SU-DHL-6 (cell line): ENCODE results near the gene BANK1.

Experiments
- H2AFZ ChIP-seq: fragments of 200-600 bp; sonication (generic); 2 replicates; pipeline ENCODE4 v1.6.1; 2014; ENCODE audit warnings: low read depth, mild to moderate bottlenecking, moderate library complexity, mixed read lengths, antibody characterized with exemption, low read length; ENCODE audit not compliant: severe bottlenecking
- H3F3A ChIP-seq: fragments of 200-600 bp; shearing (Covaris generic); 2 replicates; pipeline ENCODE4 v1.6.0; 2016; ENCODE audit warnings: antibody characterized with exemption, mild to moderate bottlenecking; ENCODE audit not compliant: insufficient read depth
- H3K27ac ChIP-seq: fragments of 200-600 bp; sonication (generic); 2 replicates; pipeline ENCODE4 v1.5.1; 2016; ENCODE audit warnings: low read depth, mild to moderate bottlenecking, low read length, moderate library complexity, mixed read lengths
- H3K27me3 ChIP-seq: fragments of 200-600 bp; sonication (generic), shearing (Covaris generic); 2 replicates; pipeline ENCODE4 v1.6.0; 2014; ENCODE audit warnings: mild to moderate bottlenecking, low read length
- H3K36me3 ChIP-seq: fragments of 200-600 bp; sonication (generic); 2 replicates; pipeline ENCODE4 v1.6.1; 2014; ENCODE audit warnings: mild to moderate bottlenecking, low read length, mixed read lengths
- H3K4me2 ChIP-seq: fragments of 300-600, 200-600 bp; shearing (Covaris generic), sonication (generic); 2 replicates; pipeline ENCODE4 v1.6.0; 2014; ENCODE audit warnings: low read length, low read depth, mild to moderate bottlenecking; ENCODE audit not compliant: poor library complexity, severe bottlenecking
- H3K4me3 ChIP-seq: fragments of 200-600 bp; sonication (generic); 2 replicates; pipeline ENCODE4 v1.5.1; 2014; ENCODE audit warnings: antibody characterized with exemption, low read length, mild to moderate bottlenecking, mixed read lengths; ENCODE audit not compliant: insufficient read depth, poor library complexity, severe bottlenecking
- H3K79me2 ChIP-seq: fragments of 200-600 bp; sonication (generic); 2 replicates; pipeline ENCODE4 v1.6.1; 2014; ENCODE audit warnings: mild to moderate bottlenecking, low read length, moderate library complexity; ENCODE audit not compliant: insufficient read depth
- H3K9ac ChIP-seq: fragments of 200-600 bp; sonication (generic); 2 replicates; pipeline ENCODE4 v1.7.0; 2014; ENCODE audit warnings: mild to moderate bottlenecking, low read length
- H3K9me2 ChIP-seq: fragments of 200-600 bp; sonication (generic); replicated peaks from 2 replicates; pipeline ENCODE4 v1.6.1; 2014; ENCODE audit warnings: low read length; ENCODE audit not compliant: insufficient read depth
- H3K9me3 ChIP-seq: fragments of 200-600 bp; sonication (generic); 2 replicates; pipeline ENCODE4 v1.6.1; 2014; ENCODE audit warnings: low read length, mixed read lengths; ENCODE audit not compliant: insufficient read depth
- H4K20me1 ChIP-seq: fragments of 200-600 bp; sonication (generic); 2 replicates; pipeline ENCODE4 v1.6.1; 2014; ENCODE audit warnings: low read depth, mild to moderate bottlenecking, antibody characterized with exemption, low read length, moderate library complexity, mixed read lengths
- CTCF ChIP-seq: fragments of 200-600 bp; sonication (generic); IDR thresholded peaks from one replicate; pipeline ENCODE4 v1.5.1; 2017; ENCODE audit warnings: antibody characterized with exemption, mild to moderate bottlenecking, low read length, moderate library complexity; ENCODE audit not compliant: insufficient read depth, poor library complexity, severe bottlenecking
- EZH2phosphoT487 ChIP-seq: fragments of 200-600 bp; sonication (generic), shearing (Covaris generic); conservative IDR thresholded peaks from 2 replicates; pipeline ENCODE4 v1.6.1; 2018; ENCODE audit warnings: mild to moderate bottlenecking, antibody characterized with exemption, low read length, moderate library complexity, mixed read lengths

The BANK1 gene

GRCh38 chr4:101785486-101785885 lies 5.0 kb upstream of the BANK1 start:
- H3K9me3 ChIP-seq, result no peaks in the 10 kb centered on the region
- no peak overlapping the region for H3K4me3 ChIP-seq
- no peaks in the 10 kb centered on the region for H3K79me2 ChIP-seq
- H4K20me1 ChIP-seq, result no peaks in the 10 kb centered on the region
- H3K4me2 ChIP-seq, result no peak overlapping the region
- H3K9me2 ChIP-seq, result no peaks in the 10 kb centered on the region
- no peaks in the 10 kb centered on the region for H3K27me3 ChIP-seq
- H2AFZ ChIP-seq, result no peak overlapping the region
- H3K36me3 ChIP-seq, result no peaks in the 10 kb centered on the region
- H3K27ac ChIP-seq, result no peak overlapping the region
- H3K9ac ChIP-seq, result no peak overlapping the region
- no peaks in the 10 kb centered on the region for H3F3A ChIP-seq
- no peak for TF ChIP-seq EZH2phosphoT487
- TF ChIP-seq CTCF, result no peak

DNA sequence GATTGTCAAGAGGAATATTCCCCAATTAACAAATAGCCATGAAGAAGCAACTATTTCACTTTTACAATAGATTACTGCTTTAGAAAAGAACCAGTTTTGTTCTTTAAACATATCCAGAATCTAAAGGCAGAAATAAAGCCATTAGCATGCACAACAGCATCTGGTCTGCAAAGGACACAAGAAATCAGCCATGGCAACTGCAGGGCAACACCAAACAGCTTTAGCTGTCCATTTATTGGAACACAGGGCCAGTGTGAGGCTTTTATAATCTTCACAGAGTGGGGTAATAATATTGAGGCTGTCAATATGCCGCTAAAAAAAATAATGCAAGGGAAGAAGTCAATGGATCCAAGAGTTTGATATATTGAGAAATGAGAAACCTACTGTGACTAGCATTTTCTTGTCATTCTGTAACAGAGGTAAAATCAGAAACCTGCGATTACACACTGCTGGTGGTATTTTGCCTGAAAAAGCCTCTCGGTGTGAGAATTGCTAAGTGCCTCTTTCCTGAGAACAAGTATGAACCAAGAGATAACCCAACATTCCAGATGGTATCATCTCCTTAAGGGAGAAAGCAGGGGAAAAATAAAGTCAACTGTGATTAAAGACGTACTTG lies 2.7 kb upstream of the BANK1 start:
- no peak overlapping the region for H3K4me3 ChIP-seq
- H2AFZ ChIP-seq, result no peak overlapping the region
- H3K9me2 ChIP-seq, result no peaks in the 10 kb centered on the region
- no peaks in the 10 kb centered on the region for H3K79me2 ChIP-seq
- no peak overlapping the region for H3K27ac ChIP-seq
- no peaks in the 10 kb centered on the region for H4K20me1 ChIP-seq
- no peaks in the 10 kb centered on the region for H3K9me3 ChIP-seq
- H3K36me3 ChIP-seq, result no peaks in the 10 kb centered on the region
- no peak overlapping the region for H3K9ac ChIP-seq
- no peaks in the 10 kb centered on the region for H3K27me3 ChIP-seq
- H3K4me2 ChIP-seq, result no peak overlapping the region
- H3F3A ChIP-seq, result peaks cover 13% of the 10 kb centered on the region; the same call in 1 of the 2 replicates
- no peak for TF ChIP-seq EZH2phosphoT487
- TF ChIP-seq CTCF, result no peak

- Histone ChIP-seq H3K4me2 (peak overlapping the region; percentile 59), H3K4me3 (peak overlapping the region; percentile 44), H3K9ac (peak overlapping the region; percentile 66), H4K20me1 (no peaks in the 10 kb centered on the region), H3K79me2 (no peaks in the 10 kb centered on the region), H3F3A (peaks cover 21% of the 10 kb centered on the region; the same call in 1 of the 2 replicates), H3K27me3 (no peaks in the 10 kb centered on the region), H3K27ac (peak overlapping the region; percentile 88), H3K9me3 (no peaks in the 10 kb centered on the region), H2AFZ (peak overlapping the region; percentile 51), H3K36me3 (no peaks in the 10 kb centered on the region), H3K9me2 (no peaks in the 10 kb centered on the region)
- TF ChIP-seq EZH2phosphoT487 (no peak), CTCF (no peak)
These were observed 640 bp downstream of the BANK1 start for GRCh38 chr4:101791182-101791558.
